ENCODE data around the gene MBNL1. TPM values are rescaled to one million over a fixed set of nuclear protein-coding genes. Genes with fewer than 3 reads are reported as not detected.

Gene MBNL1
- polyA plus RNA-seq, 1 donor from 2014 or later: 12.7 TPM

- Histone ChIP-seq H3K36me3 (ENCODE audit: insufficient read depth, low read length) (no peaks in the 10 kb centered on the region), H2AFZ (ENCODE audit: low read depth, low read length) (no peak overlapping the region), H3K27me3 (ENCODE audit: insufficient read depth, low read depth, low read length) (no peaks in the 10 kb centered on the region), H3K9me3 (ENCODE audit: low read length) (no peaks in the 10 kb centered on the region), H3K4me2 (ENCODE audit: low read length) (no peak overlapping the region), H3K79me2 (replicated peaks; ENCODE audit: insufficient read depth, low read length) (peaks cover 18% of the 10 kb centered on the region), H3K9ac (ENCODE audit: low read length) (no peak overlapping the region), H3K4me3 (ENCODE audit: low read length) (no peak overlapping the region), H3K27ac (ENCODE audit: low read length) (no peak overlapping the region), H4K20me1 (ENCODE audit: insufficient read depth) (no peaks in the 10 kb centered on the region), H3K9me2 (ENCODE audit: insufficient read depth, low read length) (no peaks in the 10 kb centered on the region), H3F3A (ENCODE audit: insufficient read depth, low read length, poor library complexity, severe bottlenecking) (no peaks in the 10 kb centered on the region)
- TF ChIP-seq RAD21 (conservative IDR thresholded peaks at IDR 0.05) (no peak), MXI1 (conservative IDR thresholded peaks at IDR 0.05; ENCODE audit: poor library complexity, severe bottlenecking) (no peak), EZH2 (IDR thresholded peaks at IDR 0.05; ENCODE audit: borderline replicate concordance, insufficient read depth, low read length, poor library complexity, severe bottlenecking) (no peak), REST (IDR thresholded peaks at IDR 0.05; ENCODE audit: borderline replicate concordance) (no peak), EP300 (conservative IDR thresholded peaks at IDR 0.05; ENCODE audit: poor library complexity, severe bottlenecking) (no peak), CTCF (IDR thresholded peaks at IDR 0.05; ENCODE audit: poor library complexity, severe bottlenecking) (no peak), SMC3 (conservative IDR thresholded peaks at IDR 0.05; ENCODE audit: poor library complexity) (no peak), POLR2AphosphoS5 (IDR thresholded peaks at IDR 0.05) (no peak), TAF1 (IDR thresholded peaks at IDR 0.05; ENCODE audit: low read depth) (no peak)
Observed at GRCh38 chr3:152353578-152353977, 84.8 kb downstream of the MBNL1 start.

DNA sequence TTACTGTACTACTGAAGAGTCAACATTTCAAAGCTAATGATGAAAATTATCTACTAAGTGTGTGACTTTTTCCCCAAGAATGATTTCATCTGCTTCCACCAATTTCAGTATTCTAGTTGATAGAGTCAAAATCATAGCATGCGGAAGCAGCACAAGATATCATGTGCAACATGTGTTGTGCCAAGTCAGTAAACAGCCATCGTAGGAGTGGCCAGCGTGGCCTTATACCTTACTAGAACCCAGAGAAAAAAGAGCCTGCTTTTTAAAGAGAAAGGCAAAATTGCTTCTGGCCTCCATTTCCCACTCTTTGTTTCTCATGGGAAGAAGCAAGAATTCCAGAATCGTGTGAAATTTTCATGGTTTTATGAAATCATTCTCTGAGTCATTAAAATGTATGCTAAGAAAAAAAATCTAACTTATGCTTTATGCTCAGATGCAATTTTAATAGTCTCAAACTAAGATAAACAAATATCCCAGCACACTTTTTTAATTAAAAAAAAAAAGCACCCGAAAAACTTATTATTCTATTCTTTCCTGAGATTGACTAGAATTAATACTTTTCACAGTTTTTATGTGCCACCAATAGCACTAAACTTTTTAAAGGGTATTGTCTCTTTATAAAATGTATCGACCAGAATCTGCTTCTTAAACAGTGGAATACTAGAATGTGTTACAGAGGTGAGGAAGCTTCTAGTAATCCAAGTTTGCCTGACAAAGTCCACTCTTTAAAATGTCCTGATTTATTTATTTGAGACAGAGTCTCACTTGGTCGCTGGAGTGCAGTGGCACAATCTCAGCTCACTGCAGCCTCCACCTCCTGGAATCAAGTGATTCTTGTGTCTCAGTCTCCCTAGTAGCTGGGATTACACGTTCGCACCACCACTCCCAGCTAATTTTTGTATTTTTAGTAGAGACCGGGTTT, 87.3 kb downstream of the MBNL1 start:
- Histone ChIP-seq H3K4me3 (ENCODE audit: low read length) (no peak overlapping the region), H3K4me2 (ENCODE audit: low read length) (no peak overlapping the region), H3K9me2 (ENCODE audit: insufficient read depth, low read length) (no peaks in the 10 kb centered on the region), H3K27ac (ENCODE audit: low read length) (no peak overlapping the region), H3K36me3 (ENCODE audit: insufficient read depth, low read length) (no peaks in the 10 kb centered on the region), H3K79me2 (replicated peaks; ENCODE audit: insufficient read depth, low read length) (peaks cover 25% of the 10 kb centered on the region), H3K9me3 (ENCODE audit: low read length) (no peaks in the 10 kb centered on the region), H2AFZ (ENCODE audit: low read depth, low read length) (no peak overlapping the region), H3F3A (ENCODE audit: insufficient read depth, low read length, poor library complexity, severe bottlenecking) (no peaks in the 10 kb centered on the region), H3K27me3 (ENCODE audit: insufficient read depth, low read depth, low read length) (no peaks in the 10 kb centered on the region), H4K20me1 (ENCODE audit: insufficient read depth) (no peaks in the 10 kb centered on the region), H3K9ac (ENCODE audit: low read length) (no peak overlapping the region)
- TF ChIP-seq EP300 (conservative IDR thresholded peaks at IDR 0.05; ENCODE audit: poor library complexity, severe bottlenecking) (no peak), EZH2 (IDR thresholded peaks at IDR 0.05; ENCODE audit: borderline replicate concordance, insufficient read depth, low read length, poor library complexity, severe bottlenecking) (no peak), CTCF (IDR thresholded peaks at IDR 0.05; ENCODE audit: poor library complexity, severe bottlenecking) (no peak), RAD21 (conservative IDR thresholded peaks at IDR 0.05) (no peak), MXI1 (conservative IDR thresholded peaks at IDR 0.05; ENCODE audit: poor library complexity, severe bottlenecking) (no peak), SMC3 (conservative IDR thresholded peaks at IDR 0.05; ENCODE audit: poor library complexity) (no peak), POLR2AphosphoS5 (IDR thresholded peaks at IDR 0.05) (no peak), REST (IDR thresholded peaks at IDR 0.05; ENCODE audit: borderline replicate concordance) (no peak), TAF1 (IDR thresholded peaks at IDR 0.05; ENCODE audit: low read depth) (no peak)

Measured in neural cell (in vitro differentiated cells).